ENCODE data around the gene TTLL10. TPM values are rescaled to one million over a fixed set of nuclear protein-coding genes. Genes with fewer than 3 reads are reported as not detected.
"Not testable (repeated sequence)": the region's sequence is repeated elsewhere in the genome, so short reads cannot be mapped to it uniquely, and the experiment has no call there.

TTLL10 gene
- total RNA-seq, 1 donor from 2014 or later = not detected

- DNase-seq (ENCODE audit: low read depth, low spot score) = no peak
These were observed 11.6 kb downstream of the TTLL10 start for GRCh38 chr1:1185101-1185765.

- no peak for DNase-seq (ENCODE audit: low read depth, low spot score)
These were observed 14.3 kb downstream of the TTLL10 start for GRCh38 chr1:1187938-1188337.

- DNase-seq (ENCODE audit: low read depth, low spot score) = no peak
These were observed 15.4 kb downstream of the TTLL10 start for GRCh38 chr1:1189111-1189510.

GRCh38 chr1:1191734-1192133, 18.1 kb downstream of the TTLL10 start:
- DNase-seq (ENCODE audit: low read depth, low spot score) = no peak

GRCh38 chr1:1194723-1195122, 21.0 kb downstream of the TTLL10 start:
- no peak for DNase-seq (ENCODE audit: low read depth, low spot score)

GRCh38 chr1:1195726-1196125, 22.0 kb downstream of the TTLL10 start:
- not testable (repeated sequence) for DNase-seq (ENCODE audit: low read depth, low spot score)

GRCh38 chr1:1196431-1197187, 22.9 kb downstream of the TTLL10 start:
- no peak for DNase-seq (ENCODE audit: low read depth, low spot score)

- DNase-seq (ENCODE audit: low read depth, low spot score) = no peak
These were observed 23.5 kb downstream of the TTLL10 start for GRCh38 chr1:1197188-1197500.

- no peak for DNase-seq (ENCODE audit: low read depth, low spot score)
These were observed 24.1 kb downstream of the TTLL10 start for GRCh38 chr1:1197551-1198422.

- no peak for DNase-seq (ENCODE audit: low read depth, low spot score)
These were observed 24.9 kb downstream of the TTLL10 start for GRCh38 chr1:1198423-1199140.

- DNase-seq (ENCODE audit: low read depth, low spot score) = no peak
These were observed 25.7 kb downstream of the TTLL10 start for GRCh38 chr1:1199141-1199960.

- no peak for DNase-seq (ENCODE audit: low read depth, low spot score)
These were observed 26.5 kb downstream of the TTLL10 start for GRCh38 chr1:1199961-1200875.

- DNase-seq (ENCODE audit: low read depth, low spot score) = no peak
These were observed 27.5 kb downstream of the TTLL10 start for GRCh38 chr1:1200876-1201810.

- DNase-seq (ENCODE audit: low read depth, low spot score) = no peak
These were observed 29.3 kb downstream of the TTLL10 start for GRCh38 chr1:1202831-1203560.

- DNase-seq (ENCODE audit: low read depth, low spot score) = no peak
These were observed 30.1 kb downstream of the TTLL10 start for GRCh38 chr1:1203561-1204424.

- no peak for DNase-seq (ENCODE audit: low read depth, low spot score)
These were observed 30.8 kb downstream of the TTLL10 start for GRCh38 chr1:1204425-1204920.
